Endothelial cell of umbilical vein (primary cell): ENCODE results near the gene SPATA6L. TPM values are rescaled to one million over a fixed set of nuclear protein-coding genes. Genes with fewer than 3 reads are reported as not detected.

Experiments
- BruUV-seq: library from RNA; stranded (reverse); fragments of 400-500 nt; replicated peaks from 2 replicates; lab custom pipeline; 2021; lab: Mats Ljungman, UMichigan
- CTCF ChIA-PET: fragments of 300-600, 350-600 bp; sonication (Branson Sonifier 250); formaldehyde crosslinking; loops from one replicate; lab custom pipeline; 2021; ENCODE audit warnings: antibody characterized with exemption, inconsistent platforms; lab: Charles Lee
- POLR2A ChIA-PET: fragments of 300-600, 350-600 bp; sonication (Branson Sonifier 250); formaldehyde crosslinking; loops from one replicate; lab custom pipeline; 2021; ENCODE audit warnings: antibody characterized with exemption, inconsistent platforms; lab: Charles Lee
- DNase-seq: peaks from one replicate; pipeline ENCODE4 v3.0.0-alpha.2; 2011; ENCODE audit warnings: low read depth, low spot score
- FAIRE-seq: peaks from 2 replicates; lab custom pipeline; 2011; peaks lifted over from hg19 to GRCh38; lab: Jason Lieb, UNC
- H2AFZ ChIP-seq: 2 replicates; pipeline ENCODE4 v1.6.0; 2012; ENCODE audit warnings: low read depth, low read length, control low read depth, inconsistent platforms
- H3K27ac ChIP-seq: 2 replicates; pipeline ENCODE4 v1.5.1; 2011; ENCODE audit warnings: low read depth, mild to moderate bottlenecking, control low read depth, low read length, moderate library complexity; ENCODE audit not compliant: insufficient read depth
- H3K27me3 ChIP-seq, 2 experiments: 2 replicates each; pipeline versions ENCODE4 v1.6.0 to v1.6.1; 2011; ENCODE audit warnings: low read length in 2 of 2, mixed read lengths in 1 of 2; ENCODE audit not compliant: control insufficient read depth in 2 of 2, insufficient read depth in 2 of 2
- H3K36me3 ChIP-seq, 2 experiments: 2 replicates in 1 of 2; 3 replicates in 1 of 2; pipeline ENCODE4 v1.5.1; 2011; ENCODE audit warnings: low read length in 2 of 2, mild to moderate bottlenecking in 1 of 2, moderate library complexity in 1 of 2; ENCODE audit not compliant: control insufficient read depth in 2 of 2, insufficient read depth in 2 of 2; ENCODE audit errors: extremely low read depth in 1 of 2
- H3K4me1 ChIP-seq: 3 replicates; pipeline ENCODE4 v1.5.1; 2011; ENCODE audit warnings: mild to moderate bottlenecking, low read length; ENCODE audit not compliant: control insufficient read depth, insufficient read depth; ENCODE audit errors: extremely low read depth
- H3K4me2 ChIP-seq: 2 replicates; pipeline ENCODE4 v1.6.1; 2011; ENCODE audit warnings: low read length, control low read depth, mixed read lengths; ENCODE audit not compliant: insufficient read depth
- H3K4me3 ChIP-seq, 3 experiments: fragments of 200-600 bp in 1 of 3; sonication (generic), shearing (Covaris generic) in 1 of 3; replicated peaks in 1 of 3; 2 replicates each; pipeline ENCODE4 v1.5.1; 2011 to 2016; ENCODE audit warnings: control low read depth in 3 of 3, low read length in 3 of 3, mild to moderate bottlenecking in 2 of 3, inconsistent platforms in 1 of 3, low read depth in 1 of 3, moderate library complexity in 1 of 3; ENCODE audit not compliant: insufficient read depth in 1 of 3
- H3K79me2 ChIP-seq: 2 replicates; pipeline ENCODE4 v1.6.0; 2012; ENCODE audit warnings: low read length, inconsistent platforms; ENCODE audit not compliant: control insufficient read depth, insufficient read depth
- H3K9ac ChIP-seq: replicated peaks from 2 replicates; pipeline ENCODE3; 2011; ENCODE audit warnings: low read length, control low read depth; ENCODE audit not compliant: insufficient read depth; ENCODE audit errors: extremely low read depth
- H3K9me1 ChIP-seq: replicated peaks from 3 replicates; pipeline ENCODE4 v1.6.0; 2011; ENCODE audit warnings: mild to moderate bottlenecking, low read length; ENCODE audit not compliant: control insufficient read depth, insufficient read depth; ENCODE audit errors: extremely low read depth
- H3K9me3 ChIP-seq: replicated peaks from 2 replicates; pipeline ENCODE4 v1.5.1; 2012; ENCODE audit warnings: low read length, inconsistent platforms; ENCODE audit not compliant: control insufficient read depth, insufficient read depth
- H4K20me1 ChIP-seq: replicated peaks from 2 replicates; pipeline ENCODE3; 2011; ENCODE audit warnings: mild to moderate bottlenecking, low read length; ENCODE audit not compliant: control insufficient read depth, insufficient read depth; ENCODE audit errors: extremely low read depth
- EZH2 ChIP-seq: IDR thresholded peaks from 2 replicates; pipeline ENCODE4 v1.6.1; 2012; ENCODE audit warnings: borderline replicate concordance, low read depth, mild to moderate bottlenecking, moderate library complexity, low read length, inconsistent platforms; ENCODE audit not compliant: severe bottlenecking
- FOS ChIP-seq: IDR thresholded peaks from 2 replicates; pipeline ENCODE4 v1.6.1; 2011; ENCODE audit warnings: mild to moderate bottlenecking, low read length, moderate library complexity, borderline replicate concordance; ENCODE audit not compliant: insufficient read depth
- GATA2 ChIP-seq: IDR thresholded peaks from 2 replicates; pipeline ENCODE4 v1.7.0; 2011; ENCODE audit warnings: low read depth, mild to moderate bottlenecking, moderate library complexity, mixed read lengths, low read length; ENCODE audit not compliant: insufficient read length, insufficient read depth
- JUN ChIP-seq: IDR thresholded peaks from 2 replicates; pipeline ENCODE4 v1.6.1; 2011; ENCODE audit warnings: borderline replicate concordance, low read depth; ENCODE audit not compliant: insufficient read length, insufficient read depth
- MYC ChIP-seq: IDR thresholded peaks from one replicate; pipeline ENCODE4 v1.6.1; 2011; ENCODE audit warnings: mild to moderate bottlenecking, low read depth, low read length
- POLR2A ChIP-seq: IDR thresholded peaks from 2 replicates; pipeline ENCODE4 v1.6.1; 2012; ENCODE audit warnings: low read depth, mild to moderate bottlenecking, control low read depth, low read length
- POLR2AphosphoS5 ChIP-seq: IDR thresholded peaks from 2 replicates; pipeline ENCODE4 v1.6.1; 2012; ENCODE audit warnings: low read depth, mild to moderate bottlenecking, control low read depth, low read length, moderate library complexity; ENCODE audit not compliant: insufficient read depth
- dilution Hi-C: fragments of 300-500 bp; cut with MboI; formaldehyde crosslinking; loops from one replicate; pipeline ENCODE4 v1.15.0; 2019; ENCODE audit warnings: low sequenced_read_pairs; ENCODE audit not compliant: extremely low pct_ligation_motif_present
- intact Hi-C: fragments of 100-400 bp; cut with micrococcal nuclease; formaldehyde crosslinking; loops from one replicate; pipeline ENCODE4 v1.10.0; 2022
- polyA plus RNA-seq, 4 experiments: library from polyadenylated mRNA; depleted of rRNA in 3 of 4; stranded (reverse) in 3 of 4; unstranded in 1 of 4; fragments of >200 nt; gene quantifications; 2 replicates each; pipeline versions ENCODE4 v1.2.1 to v1.2.3, GENCODE V29; 2011 to 2012; ENCODE audit warnings: missing spikeins in 1 of 4
- total RNA-seq: library from RNA; stranded (reverse); gene quantifications from 2 replicates; pipeline ENCODE4 v1.2.3, GENCODE V29; 2021
- TF ChIP-seq, protein P1 (sequence below): IDR thresholded peaks from 2 replicates; pipeline ENCODE4 v1.6.1; 2011; ENCODE audit not compliant: insufficient read depth, insufficient read length
- TF ChIP-seq, protein P2 (sequence below), 2 donors: IDR thresholded peaks; 1 replicate in 1 of 2; 2 replicates in 1 of 2; pipeline ENCODE4 v1.5.1; 2011; ENCODE audit warnings: low read length in 2 of 2, mild to moderate bottlenecking in 2 of 2, moderate library complexity in 2 of 2, control low read depth in 1 of 2, inconsistent platforms in 1 of 2, low read depth in 1 of 2; ENCODE audit not compliant: insufficient read depth in 1 of 2; ENCODE audit errors: extremely low read depth in 1 of 2

Gene SPATA6L
- total and polyA plus RNA-seq, 2 donors (not counting 3 experiments of a cell fraction or from before 2014, with no cell fraction given), result 0.40 to 1.5 TPM

DNA sequence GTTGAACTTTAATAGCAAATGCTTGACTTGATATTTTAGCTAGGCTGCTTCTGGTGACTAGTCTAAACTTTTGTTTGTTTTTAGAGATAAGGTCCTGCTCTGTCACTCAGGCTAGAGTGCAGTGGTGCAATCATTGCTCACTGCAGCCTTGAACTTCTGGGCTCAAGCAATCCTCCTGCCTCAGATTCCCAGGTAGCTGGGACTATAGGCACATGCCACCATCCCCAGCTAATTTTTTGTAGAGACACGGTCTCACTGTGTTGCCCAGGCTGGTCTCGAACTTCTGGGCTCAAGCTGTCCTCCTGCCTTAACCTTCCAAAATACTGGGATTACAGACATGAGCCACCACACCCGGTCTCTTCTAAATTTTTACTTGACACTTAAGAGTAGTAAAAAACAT, 33.8 kb upstream of the SPATA6L start:
- CTCF ChIA-PET, result no interaction called here
- Histone ChIP-seq H3K27me3 (no peaks in the 10 kb centered on the region), H3K9me3 (no peaks in the 10 kb centered on the region), H3K9me1 (no peaks in the 10 kb centered on the region), H3K4me1 (no peaks in the 10 kb centered on the region), H2AFZ (no peak overlapping the region), H3K9ac (no peak overlapping the region), H4K20me1 (no peaks in the 10 kb centered on the region), H3K79me2 (peaks cover 3% of the 10 kb centered on the region), H3K4me2 (no peak overlapping the region), H3K4me3 (no peak overlapping the region), H3K36me3 (peaks cover 0 to 8% of the 10 kb centered on the region in 2 experiments), H3K27ac (no peak overlapping the region)
- POLR2A ChIA-PET, result no interaction called here
- intact Hi-C loops, result no loop called here
- dilution Hi-C loops, result no loop called here
- FAIRE-seq (no peak), DNase-seq (no peak)
- no TSS peak for BruUV-seq
- TF ChIP-seq POLR2A (no peak), FOS (no peak), EZH2 (no peak), GATA2 (no peak)
- TF ChIP-seq, protein P1, sequence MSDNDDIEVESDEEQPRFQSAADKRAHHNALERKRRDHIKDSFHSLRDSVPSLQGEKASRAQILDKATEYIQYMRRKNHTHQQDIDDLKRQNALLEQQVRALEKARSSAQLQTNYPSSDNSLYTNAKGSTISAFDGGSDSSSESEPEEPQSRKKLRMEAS, result no peak

DNA sequence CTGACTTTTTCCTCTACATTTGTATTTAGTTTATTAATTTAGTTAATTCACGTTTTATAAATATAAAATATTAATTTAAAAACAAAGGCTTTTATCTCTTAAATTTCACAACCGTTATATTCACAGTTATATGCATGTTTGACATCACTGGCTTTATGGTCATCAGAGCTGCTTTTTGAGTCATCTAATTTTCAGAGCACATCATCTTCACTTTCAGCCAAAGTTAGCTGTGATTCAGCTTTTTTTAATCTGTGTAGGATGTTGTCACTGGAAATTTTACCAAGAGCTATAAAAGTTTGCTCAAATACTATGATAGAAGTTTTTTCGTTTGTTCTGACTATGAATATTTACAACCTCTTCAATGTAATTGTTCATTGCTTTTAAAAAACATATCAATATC, 25.5 kb upstream of the SPATA6L start:
- FAIRE-seq (no peak), DNase-seq (no peak)
- no peak overlapping the region for H2AFZ ChIP-seq
- H3K27ac ChIP-seq, result no peak overlapping the region
- no TSS peak for BruUV-seq
- H3K27me3 ChIP-seq, result no peaks in the 10 kb centered on the region
- H3K9ac ChIP-seq, result no peak overlapping the region
- no peaks in the 10 kb centered on the region for H3K9me1 ChIP-seq
- no peaks in the 10 kb centered on the region for H4K20me1 ChIP-seq
- no peaks in the 10 kb centered on the region for H3K4me1 ChIP-seq
- no peak overlapping the region for H3K4me2 ChIP-seq
- dilution Hi-C loops (no loop called here), intact Hi-C loops (no loop called here)
- no peaks in the 10 kb centered on the region for H3K9me3 ChIP-seq
- no peak for TF ChIP-seq FOS
- TF ChIP-seq EZH2, result no peak
- TF ChIP-seq POLR2AphosphoS5, result no peak
- TF ChIP-seq MYC, result no peak
- TF ChIP-seq JUN, result no peak
- TF ChIP-seq, protein P2, sequence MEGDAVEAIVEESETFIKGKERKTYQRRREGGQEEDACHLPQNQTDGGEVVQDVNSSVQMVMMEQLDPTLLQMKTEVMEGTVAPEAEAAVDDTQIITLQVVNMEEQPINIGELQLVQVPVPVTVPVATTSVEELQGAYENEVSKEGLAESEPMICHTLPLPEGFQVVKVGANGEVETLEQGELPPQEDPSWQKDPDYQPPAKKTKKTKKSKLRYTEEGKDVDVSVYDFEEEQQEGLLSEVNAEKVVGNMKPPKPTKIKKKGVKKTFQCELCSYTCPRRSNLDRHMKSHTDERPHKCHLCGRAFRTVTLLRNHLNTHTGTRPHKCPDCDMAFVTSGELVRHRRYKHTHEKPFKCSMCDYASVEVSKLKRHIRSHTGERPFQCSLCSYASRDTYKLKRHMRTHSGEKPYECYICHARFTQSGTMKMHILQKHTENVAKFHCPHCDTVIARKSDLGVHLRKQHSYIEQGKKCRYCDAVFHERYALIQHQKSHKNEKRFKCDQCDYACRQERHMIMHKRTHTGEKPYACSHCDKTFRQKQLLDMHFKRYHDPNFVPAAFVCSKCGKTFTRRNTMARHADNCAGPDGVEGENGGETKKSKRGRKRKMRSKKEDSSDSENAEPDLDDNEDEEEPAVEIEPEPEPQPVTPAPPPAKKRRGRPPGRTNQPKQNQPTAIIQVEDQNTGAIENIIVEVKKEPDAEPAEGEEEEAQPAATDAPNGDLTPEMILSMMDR (IDR thresholded peaks at IDR 0.05; ENCODE audit: extremely low read depth in 1 of 2, insufficient read depth in 1 of 2, low read depth in 1 of 2, low read length in 2 of 2), result no peak
- TF ChIP-seq, protein P1, result no peak
- TF ChIP-seq POLR2A, result no peak
- TF ChIP-seq GATA2, result no peak
- H3K4me3 ChIP-seq, result no peak overlapping the region
- POLR2A ChIA-PET, result no interaction called here
- peaks cover 0 to under 1% of the 10 kb centered on the region in 2 experiments for H3K36me3 ChIP-seq
- CTCF ChIA-PET, result no interaction called here
- peaks cover 5% of the 10 kb centered on the region for H3K79me2 ChIP-seq
